ENCODE results near the gene CDK10. TPM values are rescaled to one million over a fixed set of nuclear protein-coding genes. Genes with fewer than 3 reads are reported as not detected.

The CDK10 gene
- total RNA-seq, 1 experiment from 2014 or later, result 98.0 TPM

DNA sequence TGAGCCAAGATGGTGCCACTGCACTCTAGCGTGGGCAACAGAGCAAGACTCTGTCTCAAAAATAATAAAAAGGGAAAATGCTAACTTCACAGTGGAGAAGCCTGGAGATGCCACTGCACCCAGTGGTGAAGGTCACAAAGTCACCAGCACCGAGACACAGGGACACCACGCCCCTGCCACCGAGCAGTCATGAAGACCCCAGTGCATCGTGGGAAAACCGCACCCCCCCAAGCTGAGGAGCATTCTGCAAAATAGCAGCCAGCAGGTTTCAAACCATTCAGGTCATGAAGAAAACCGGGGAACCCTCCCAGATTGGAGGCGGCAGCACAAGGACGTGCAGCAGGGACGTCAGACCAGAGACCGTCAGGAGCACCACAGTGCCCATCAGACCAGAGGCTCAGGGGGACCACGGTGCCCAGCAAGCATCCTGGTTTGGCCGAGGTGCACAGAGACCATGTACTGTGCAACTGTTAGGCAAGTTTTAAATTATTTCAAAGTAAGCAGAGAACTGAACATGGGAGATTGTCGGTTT, 42.7 kb upstream of the CDK10 start:
- intact Hi-C loops (cut with micrococcal nuclease; ENCODE audit: unreplicated experiment), result no loop called here
- BruUV-seq (replicated peaks), result no TSS peak
- TF ChIP-seq CTCF (conservative IDR thresholded peaks at IDR 0.05; ENCODE audit: low read depth, low read length) (no peak), EZH2 (IDR thresholded peaks at IDR 0.05; ENCODE audit: borderline replicate concordance, low read depth, low read length, poor library complexity, severe bottlenecking) (no peak)
- H3K4me1 ChIP-seq (ENCODE audit: insufficient read depth, low read length, poor library complexity, severe bottlenecking), result peaks cover 4% of the 10 kb centered on the region
- no peak overlapping the region for H3K27ac ChIP-seq (ENCODE audit: low read depth, low read length, poor library complexity, severe bottlenecking)
- DNase-seq (ENCODE audit: low spot score), result no peak
- no peaks in the 10 kb centered on the region for H3K27me3 ChIP-seq (replicated peaks; ENCODE audit: insufficient read depth, low read depth, low read length, poor library complexity)
- POLR2A ChIA-PET (ENCODE audit: low non-redundant PET), result no interaction called here
- CTCF ChIA-PET, result no interaction called here
- no peak overlapping the region for H3K4me3 ChIP-seq (ENCODE audit: low read depth, low read length, poor library complexity, severe bottlenecking)
- peaks cover 20% of the 10 kb centered on the region for H3K36me3 ChIP-seq (ENCODE audit: insufficient read depth, low read length, poor library complexity, severe bottlenecking)
- H3K9me3 ChIP-seq (ENCODE audit: low read depth, low read length, poor library complexity, severe bottlenecking), result no peaks in the 10 kb centered on the region

DNA sequence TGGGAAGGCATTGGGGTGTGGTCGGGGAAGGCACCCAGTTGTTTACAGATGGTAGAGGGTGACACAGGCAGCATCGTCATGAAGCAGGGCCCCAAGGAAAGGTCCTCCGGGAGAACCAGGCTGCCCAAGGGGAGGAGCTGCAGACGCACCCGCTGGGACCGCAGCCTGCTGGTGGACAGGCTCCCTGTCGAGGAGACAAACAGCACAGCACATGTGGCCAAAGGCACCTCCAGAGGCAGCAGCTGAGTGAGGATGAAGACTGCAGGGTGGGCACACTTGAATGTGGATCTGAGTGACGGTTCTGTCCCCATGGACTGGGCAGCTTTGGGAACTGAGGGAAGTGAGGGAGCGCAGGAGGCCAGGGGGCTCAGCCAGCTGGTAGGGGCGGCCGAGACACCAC, 41.4 kb upstream of the CDK10 start:
- Histone ChIP-seq H3K4me1 (ENCODE audit: insufficient read depth, low read length, poor library complexity, severe bottlenecking) (peaks cover 4% of the 10 kb centered on the region), H3K4me3 (ENCODE audit: low read depth, low read length, poor library complexity, severe bottlenecking) (no peak overlapping the region), H3K27ac (ENCODE audit: low read depth, low read length, poor library complexity, severe bottlenecking) (no peak overlapping the region), H3K27me3 (replicated peaks; ENCODE audit: insufficient read depth, low read depth, low read length, poor library complexity) (no peaks in the 10 kb centered on the region), H3K36me3 (ENCODE audit: insufficient read depth, low read length, poor library complexity, severe bottlenecking) (peaks cover 20% of the 10 kb centered on the region), H3K9me3 (ENCODE audit: low read depth, low read length, poor library complexity, severe bottlenecking) (no peaks in the 10 kb centered on the region)
- ChIA-PET CTCF (no interaction called here), POLR2A (ENCODE audit: low non-redundant PET) (no interaction called here)
- TF ChIP-seq CTCF (conservative IDR thresholded peaks at IDR 0.05; ENCODE audit: low read depth, low read length) (no peak), EZH2 (IDR thresholded peaks at IDR 0.05; ENCODE audit: borderline replicate concordance, low read depth, low read length, poor library complexity, severe bottlenecking) (no peak)
- intact Hi-C loops (cut with micrococcal nuclease; ENCODE audit: unreplicated experiment), result no loop called here
- no peak for DNase-seq (ENCODE audit: low spot score)
- BruUV-seq (replicated peaks), result no TSS peak

DNA sequence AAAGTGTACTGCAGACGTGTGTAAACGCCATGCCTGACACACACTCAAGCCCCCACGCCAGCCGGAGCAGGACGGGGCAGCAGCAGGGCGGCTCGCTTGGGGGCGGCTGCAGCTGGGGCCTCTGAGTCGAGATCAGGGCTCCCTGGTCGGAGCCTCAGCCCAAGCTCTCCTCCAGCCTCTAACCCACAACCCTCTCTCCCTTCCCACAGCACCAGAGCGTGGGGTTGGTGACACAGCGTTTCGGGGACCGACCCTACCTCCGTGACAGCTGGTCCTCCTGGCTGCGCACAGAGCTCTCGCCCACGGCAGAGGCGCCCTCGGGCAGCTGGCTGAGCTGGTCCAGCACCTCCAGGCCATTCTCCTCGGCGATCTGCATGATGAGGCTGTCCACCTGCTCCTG, 40.2 kb upstream of the CDK10 start:
- intact Hi-C loops (cut with micrococcal nuclease; ENCODE audit: unreplicated experiment), result no loop called here
- ChIA-PET CTCF (no interaction called here), POLR2A (ENCODE audit: low non-redundant PET) (no interaction called here)
- H3K4me1 ChIP-seq (ENCODE audit: insufficient read depth, low read length, poor library complexity, severe bottlenecking), result no peaks in the 10 kb centered on the region
- no peak for DNase-seq (ENCODE audit: low spot score)
- H3K27ac ChIP-seq (ENCODE audit: low read depth, low read length, poor library complexity, severe bottlenecking), result no peak overlapping the region
- no TSS peak for BruUV-seq (replicated peaks)
- H3K4me3 ChIP-seq (ENCODE audit: low read depth, low read length, poor library complexity, severe bottlenecking), result no peak overlapping the region
- H3K9me3 ChIP-seq (ENCODE audit: low read depth, low read length, poor library complexity, severe bottlenecking), result no peaks in the 10 kb centered on the region
- H3K36me3 ChIP-seq (ENCODE audit: insufficient read depth, low read length, poor library complexity, severe bottlenecking), result peaks cover 20% of the 10 kb centered on the region
- H3K27me3 ChIP-seq (replicated peaks; ENCODE audit: insufficient read depth, low read depth, low read length, poor library complexity), result no peaks in the 10 kb centered on the region
- TF ChIP-seq EZH2 (IDR thresholded peaks at IDR 0.05; ENCODE audit: borderline replicate concordance, low read depth, low read length, poor library complexity, severe bottlenecking) (no peak), CTCF (conservative IDR thresholded peaks at IDR 0.05; ENCODE audit: low read depth, low read length) (no peak)

Data from A673 (cell line).